ENCODE measurements around the gene SAMMSON.

The SAMMSON gene

GRCh38 chr3:70095260-70095659 lies 95.7 kb downstream of the SAMMSON start:
- DNase-seq: no peak

GRCh38 chr3:70096376-70097066 lies 97.0 kb downstream of the SAMMSON start:
- DNase-seq: no peak

GRCh38 chr3:70097084-70097483 lies 97.6 kb downstream of the SAMMSON start:
- DNase-seq: no peak

DNA sequence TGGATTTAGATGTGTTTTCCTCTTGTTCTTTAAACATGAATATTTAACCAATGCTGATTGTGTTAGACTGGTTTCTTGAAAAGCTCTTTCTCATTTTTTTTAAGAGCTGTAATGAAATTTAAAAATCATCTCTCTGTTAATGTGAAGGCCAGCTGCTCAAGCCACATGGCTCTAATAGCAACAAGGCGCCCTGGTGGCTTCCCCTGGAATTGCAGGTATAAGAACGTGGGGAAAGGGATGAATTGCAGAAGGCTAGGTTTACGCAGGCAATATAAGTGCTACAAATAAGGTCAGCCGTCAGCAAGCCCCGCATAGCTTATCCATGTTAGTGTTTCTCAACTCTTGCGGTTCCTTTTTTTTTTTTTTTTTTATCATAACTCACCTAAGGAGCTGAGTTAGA lies 108.5 kb downstream of the SAMMSON start:
- peak; percentile 27 for DNase-seq

DNA sequence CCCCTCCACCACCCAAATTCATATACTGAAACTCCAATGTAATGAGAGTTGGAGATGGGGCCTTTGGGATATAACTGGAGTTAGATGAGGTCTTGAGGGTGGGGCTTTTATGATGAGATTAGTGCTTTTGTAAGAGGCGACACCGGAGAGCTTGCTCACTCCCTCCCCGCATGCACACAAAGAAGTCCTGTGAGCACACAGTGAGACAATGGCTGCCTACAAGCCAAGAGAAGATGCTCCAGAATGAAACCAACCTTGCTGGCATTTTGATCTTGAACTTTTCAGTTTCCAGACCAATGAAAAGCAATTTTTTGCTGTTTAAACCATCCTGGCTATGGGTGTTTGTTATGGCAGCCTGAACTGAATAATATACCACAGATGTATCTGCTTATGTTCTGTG lies 109.0 kb downstream of the SAMMSON start:
- DNase-seq: no peak

GRCh38 chr3:70110066-70110465 lies 110.5 kb downstream of the SAMMSON start:
- DNase-seq: no peak

GRCh38 chr3:70111411-70111810 lies 111.9 kb downstream of the SAMMSON start:
- peak; percentile 75 for DNase-seq

DNA sequence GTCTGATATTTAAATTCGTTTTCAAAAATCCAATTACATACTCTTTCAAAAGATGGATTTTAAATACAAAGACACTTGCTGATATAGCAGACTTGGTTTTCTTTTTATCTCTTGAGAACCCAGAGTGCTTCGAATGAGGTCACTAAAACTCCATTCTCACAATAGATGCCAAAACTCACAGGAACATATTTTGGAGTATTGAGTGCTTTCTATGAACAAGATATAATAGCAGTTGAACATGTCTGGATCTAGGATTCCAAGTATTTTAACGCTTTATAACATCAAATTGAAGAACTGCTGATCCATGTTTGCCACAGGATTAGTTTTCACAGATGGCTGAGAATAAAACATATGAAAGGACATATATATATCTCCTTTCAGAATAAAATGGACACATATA lies 113.2 kb downstream of the SAMMSON start:
- DNase-seq: no peak

DNA sequence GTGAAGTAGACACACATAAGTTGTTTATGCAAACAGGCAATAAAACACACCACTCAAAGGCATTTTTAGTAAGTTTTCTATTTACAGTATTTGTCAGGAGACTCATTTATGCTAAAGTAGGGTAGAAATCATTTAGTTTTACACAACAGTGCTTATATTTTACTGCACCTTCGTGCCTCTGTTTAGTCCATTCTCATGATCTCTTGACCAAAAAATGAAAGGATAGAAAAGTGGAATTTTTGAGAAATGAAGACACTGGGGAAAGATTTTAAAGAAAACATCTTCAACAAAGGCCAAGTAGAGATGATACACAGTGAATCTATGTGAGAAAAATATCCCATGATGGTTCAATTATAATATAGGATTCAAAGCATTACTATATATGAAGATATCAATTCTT lies 114.9 kb downstream of the SAMMSON start:
- DNase-seq: no peak

GRCh38 chr3:70119879-70120278 lies 120.3 kb downstream of the SAMMSON start:
- no peak for DNase-seq

Data from inflammatory macrophage treated with lipopolysaccharide for 4 hours (primary cell).